NT2/D1 (cell line): ENCODE results near the gene RERE.

Experiments used
- DNase-seq: peaks from one replicate; pipeline ENCODE4 v3.0.0-alpha.2; 2011; ENCODE audit warnings: low read depth, low spot score
- H3K27me3 ChIP-seq: 2 replicates; pipeline ENCODE4 v1.6.0; 2011; ENCODE audit warnings: mild to moderate bottlenecking; ENCODE audit not compliant: insufficient read length, insufficient read depth
- H3K36me3 ChIP-seq: 2 replicates; pipeline ENCODE4 v1.6.1; 2011; ENCODE audit warnings: mild to moderate bottlenecking, low read length, mixed read lengths; ENCODE audit not compliant: insufficient read depth, insufficient read length
- H3K4me1 ChIP-seq: 2 replicates; pipeline ENCODE4 v1.5.1; 2011; ENCODE audit not compliant: insufficient read depth, insufficient read length
- H3K4me3 ChIP-seq: 2 replicates; pipeline ENCODE4 v1.5.1; 2011; ENCODE audit warnings: low read depth; ENCODE audit not compliant: insufficient read length
- H3K9ac ChIP-seq: 2 replicates; pipeline ENCODE4 v1.6.0; 2011; ENCODE audit warnings: low read depth; ENCODE audit not compliant: insufficient read length
- H3K9me3 ChIP-seq: 2 replicates; pipeline ENCODE4 v1.5.1; 2011; ENCODE audit warnings: mild to moderate bottlenecking, low read length; ENCODE audit not compliant: insufficient read depth
- SUZ12 ChIP-seq: IDR thresholded peaks from 2 replicates; pipeline ENCODE4 v1.6.1; 2011; ENCODE audit not compliant: insufficient read length, insufficient read depth; ENCODE audit errors: extremely low read depth
- YY1 ChIP-seq: IDR thresholded peaks from 2 replicates; pipeline ENCODE4 v1.6.1; 2011; ENCODE audit not compliant: insufficient read length, insufficient read depth
- ZNF274 ChIP-seq: IDR thresholded peaks from 2 replicates; pipeline ENCODE4 v1.6.1; 2011; ENCODE audit warnings: mild to moderate bottlenecking, low read depth, low read length

The RERE gene

DNA sequence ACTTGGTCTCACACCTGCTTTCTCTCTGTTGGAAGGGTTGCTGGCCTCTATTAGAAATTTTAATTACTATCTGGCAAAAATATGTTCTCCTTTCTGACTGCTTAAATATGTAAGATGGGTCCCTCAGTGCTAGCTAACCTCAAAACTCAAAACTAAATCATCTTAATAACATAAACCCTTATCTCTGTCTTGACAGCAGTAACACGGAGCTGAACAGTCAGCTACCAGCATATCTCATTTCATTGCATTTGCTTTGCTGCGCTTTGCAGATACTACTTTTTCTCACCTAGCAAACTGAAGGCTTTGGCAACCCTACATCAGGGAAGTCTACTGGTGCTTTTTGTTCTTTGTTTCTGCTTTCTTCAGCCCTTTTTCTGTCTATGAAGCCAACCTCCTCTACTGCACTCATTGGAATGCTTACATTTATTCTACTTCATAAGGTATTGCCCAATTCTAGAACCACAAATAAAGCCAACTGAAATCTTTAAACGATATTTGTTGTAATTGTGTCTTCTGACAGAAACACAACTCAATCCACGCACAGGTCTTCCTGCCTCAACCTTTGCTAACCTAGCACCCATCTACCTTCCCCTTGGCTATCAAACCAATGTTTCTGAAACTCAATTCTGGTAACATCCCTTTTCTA, 95.6 kb downstream of the RERE start:
- TF ChIP-seq ZNF274 (no peak), YY1 (no peak), SUZ12 (no peak)
- no peaks in the 10 kb centered on the region for H3K36me3 ChIP-seq
- H3K4me1 ChIP-seq = no peaks in the 10 kb centered on the region
- H3K4me3 ChIP-seq = no peak overlapping the region
- no peaks in the 10 kb centered on the region for H3K9me3 ChIP-seq
- no peak for DNase-seq
- no peak overlapping the region for H3K9ac ChIP-seq
- H3K27me3 ChIP-seq = no peaks in the 10 kb centered on the region

GRCh38 chr1:8720347-8720746, 97.1 kb downstream of the RERE start:
- Histone ChIP-seq H3K27me3 (no peaks in the 10 kb centered on the region), H3K9ac (no peak overlapping the region), H3K36me3 (no peaks in the 10 kb centered on the region), H3K4me3 (no peak overlapping the region), H3K9me3 (no peaks in the 10 kb centered on the region), H3K4me1 (no peaks in the 10 kb centered on the region)
- TF ChIP-seq ZNF274 = no peak
- no peak for TF ChIP-seq YY1
- no peak for TF ChIP-seq SUZ12
- DNase-seq = no peak

DNA sequence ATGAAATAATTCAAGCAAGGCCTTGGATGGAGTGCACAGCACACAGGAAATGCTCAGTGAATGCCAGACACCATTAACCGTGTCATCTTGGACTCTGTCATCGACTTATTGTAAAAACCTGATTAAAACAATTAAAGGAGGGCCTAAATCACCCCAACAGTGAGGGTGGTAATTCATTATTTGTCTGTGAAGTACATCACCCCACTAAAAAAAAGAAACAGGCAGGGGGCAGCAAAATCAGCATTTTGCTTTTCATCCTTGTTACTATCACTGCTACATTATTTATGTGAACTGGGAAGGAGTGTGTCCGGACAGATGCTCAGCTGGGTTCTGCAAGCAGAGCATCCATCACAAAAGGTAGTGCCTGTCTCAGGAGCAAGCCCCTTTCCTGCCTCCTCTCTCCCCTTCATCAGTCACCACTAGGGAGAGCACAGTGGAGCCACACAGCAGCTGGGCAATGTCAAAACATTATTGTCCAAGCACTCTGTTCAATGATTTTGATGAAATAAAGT, 98.5 kb downstream of the RERE start:
- no peaks in the 10 kb centered on the region for H3K9me3 ChIP-seq
- no peak for DNase-seq
- no peak overlapping the region for H3K4me3 ChIP-seq
- no peaks in the 10 kb centered on the region for H3K36me3 ChIP-seq
- no peaks in the 10 kb centered on the region for H3K27me3 ChIP-seq
- no peak overlapping the region for H3K9ac ChIP-seq
- no peaks in the 10 kb centered on the region for H3K4me1 ChIP-seq
- no peak for TF ChIP-seq ZNF274
- TF ChIP-seq YY1 = no peak
- no peak for TF ChIP-seq SUZ12

DNA sequence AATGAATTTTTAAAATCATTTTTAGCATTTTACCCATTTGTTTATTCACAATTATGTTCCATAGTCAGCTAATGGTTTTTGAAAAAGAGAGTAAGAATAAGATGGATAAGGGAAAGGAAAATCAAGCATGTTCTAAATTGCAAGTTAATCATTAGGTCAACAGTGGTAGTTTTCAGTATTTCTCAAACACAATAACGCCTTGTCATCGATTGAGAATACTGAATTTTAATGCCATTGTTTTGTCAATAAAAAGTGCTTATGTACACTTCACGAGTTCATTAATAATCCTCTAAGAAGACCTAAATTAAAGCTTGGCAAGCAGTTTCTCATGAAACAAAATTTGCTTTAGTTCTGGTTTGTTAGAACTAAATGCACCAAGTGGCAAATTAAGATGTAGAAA, 100.3 kb downstream of the RERE start:
- Histone ChIP-seq H3K9me3 (no peaks in the 10 kb centered on the region), H3K9ac (no peak overlapping the region), H3K27me3 (no peaks in the 10 kb centered on the region), H3K36me3 (no peaks in the 10 kb centered on the region), H3K4me3 (no peak overlapping the region), H3K4me1 (no peaks in the 10 kb centered on the region)
- no peak for TF ChIP-seq ZNF274
- DNase-seq = no peak

DNA sequence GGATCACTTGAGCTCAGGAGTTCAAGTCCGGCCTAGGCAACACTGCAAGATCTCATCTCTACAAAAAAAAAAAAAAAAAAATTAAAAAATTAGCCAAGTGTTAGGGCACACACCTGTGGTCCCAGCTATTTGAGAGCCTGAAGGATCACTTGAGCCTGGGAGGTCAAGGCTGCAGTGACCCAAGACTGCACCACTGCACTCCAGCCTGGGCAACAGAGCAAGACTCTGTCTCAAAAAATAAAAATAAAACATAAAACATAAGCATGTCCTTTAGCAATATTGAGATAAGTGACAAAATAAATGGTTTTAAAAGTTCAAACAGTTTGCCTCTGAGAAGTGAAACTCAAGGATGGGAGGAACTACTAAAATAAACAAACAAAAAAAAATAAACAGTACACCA, 101.2 kb downstream of the RERE start:
- no peak overlapping the region for H3K9ac ChIP-seq
- no peaks in the 10 kb centered on the region for H3K9me3 ChIP-seq
- no peaks in the 10 kb centered on the region for H3K36me3 ChIP-seq
- no peaks in the 10 kb centered on the region for H3K4me1 ChIP-seq
- TF ChIP-seq SUZ12 (no peak), ZNF274 (no peak), YY1 (no peak)
- no peak overlapping the region for H3K4me3 ChIP-seq
- H3K27me3 ChIP-seq = no peaks in the 10 kb centered on the region
- DNase-seq = no peak

GRCh38 chr1:8714173-8714572, 103.3 kb downstream of the RERE start:
- TF ChIP-seq YY1 (no peak), ZNF274 (no peak), SUZ12 (no peak)
- no peak overlapping the region for H3K9ac ChIP-seq
- no peaks in the 10 kb centered on the region for H3K27me3 ChIP-seq
- H3K9me3 ChIP-seq = no peaks in the 10 kb centered on the region
- no peaks in the 10 kb centered on the region for H3K4me1 ChIP-seq
- no peak overlapping the region for H3K4me3 ChIP-seq
- no peak for DNase-seq
- H3K36me3 ChIP-seq = no peaks in the 10 kb centered on the region

GRCh38 chr1:8712413-8713231, 104.8 kb downstream of the RERE start:
- H3K4me3 ChIP-seq = no peak overlapping the region
- H3K9ac ChIP-seq = no peak overlapping the region
- no peaks in the 10 kb centered on the region for H3K27me3 ChIP-seq
- H3K9me3 ChIP-seq = no peaks in the 10 kb centered on the region
- peak; percentile 51 for DNase-seq
- no peaks in the 10 kb centered on the region for H3K36me3 ChIP-seq
- TF ChIP-seq SUZ12 (no peak), YY1 (no peak), ZNF274 (no peak)
- no peaks in the 10 kb centered on the region for H3K4me1 ChIP-seq
